CD14-positive monocyte (primary cell): ENCODE data around the gene OR8U1. TPM values are rescaled to one million over a fixed set of nuclear protein-coding genes. Genes with fewer than 3 reads are reported as not detected.

Source experiments
- DNase-seq, 3 donors: peaks; one replicate each; pipeline ENCODE4 v3.0.0-alpha.2; 2011 to 2022
- H2AFZ ChIP-seq: 2 replicates; pipeline ENCODE4 v1.6.0; 2012; ENCODE audit warnings: mild to moderate bottlenecking, low read depth, low read length, inconsistent platforms; ENCODE audit not compliant: insufficient read depth, poor library complexity, severe bottlenecking
- H3K27ac ChIP-seq, 2 donors: 1 replicate in 1 of 2; 2 replicates in 1 of 2; pipeline ENCODE4 v1.5.1; 2012 to 2013; ENCODE audit warnings: low read length in 2 of 2, control low read depth in 1 of 2, inconsistent platforms in 1 of 2, low read depth in 1 of 2, mild to moderate bottlenecking in 1 of 2
- H3K27me3 ChIP-seq, 2 donors: one replicate each; pipeline versions ENCODE4 v1.6.0 to v1.6.1; 2011 to 2013; ENCODE audit warnings: low read length in 2 of 2; ENCODE audit not compliant: control insufficient read depth in 2 of 2, insufficient read depth in 2 of 2
- H3K36me3 ChIP-seq, 2 donors: replicated peaks in 1 of 2; 1 replicate in 1 of 2; 2 replicates in 1 of 2; pipeline versions ENCODE4 v1.5.1 to v1.6.1; 2012 to 2013; ENCODE audit warnings: low read length in 2 of 2, control low read depth in 1 of 2, inconsistent platforms in 1 of 2, mild to moderate bottlenecking in 1 of 2; ENCODE audit not compliant: insufficient read depth in 2 of 2, control insufficient read depth in 1 of 2
- H3K4me1 ChIP-seq, 2 donors: 1 replicate in 1 of 2; 2 replicates in 1 of 2; pipeline versions ENCODE4 v1.5.1 to v1.6.1; 2012 to 2013; ENCODE audit warnings: low read length in 2 of 2, control low read depth in 1 of 2, inconsistent platforms in 1 of 2, mild to moderate bottlenecking in 1 of 2, moderate library complexity in 1 of 2; ENCODE audit not compliant: insufficient read depth in 2 of 2, control insufficient read depth in 1 of 2
- H3K4me2 ChIP-seq: replicated peaks from 2 replicates; pipeline ENCODE3; 2012; ENCODE audit warnings: low read length, moderate library complexity, mild to moderate bottlenecking; ENCODE audit not compliant: poor library complexity, severe bottlenecking; ENCODE audit errors: extremely low read depth
- H3K4me3 ChIP-seq, 3 experiments: fragments of 200-600 bp in 1 of 3; sonication (generic) in 1 of 3; replicated peaks in 1 of 3; 1 replicate in 2 of 3; 2 replicates in 1 of 3; pipeline ENCODE4 v1.5.1; 2011 to 2013; ENCODE audit warnings: low read length in 3 of 3, mild to moderate bottlenecking in 3 of 3, control low read depth in 2 of 3, low read depth in 2 of 3, inconsistent platforms in 1 of 3, moderate library complexity in 1 of 3
- H3K79me2 ChIP-seq: 2 replicates; pipeline ENCODE4 v1.6.0; 2012; ENCODE audit warnings: mild to moderate bottlenecking, control low read depth, inconsistent platforms, low read length, moderate library complexity; ENCODE audit not compliant: insufficient read depth
- H3K9ac ChIP-seq: 2 replicates; pipeline ENCODE4 v1.6.0; 2017; ENCODE audit warnings: low read length, mild to moderate bottlenecking; ENCODE audit not compliant: insufficient read depth, poor library complexity, severe bottlenecking
- H3K9me3 ChIP-seq, 2 donors: replicated peaks in 1 of 2; 1 replicate in 1 of 2; 2 replicates in 1 of 2; pipeline versions ENCODE4 v1.5.1 to v1.6.1; 2012 to 2013; ENCODE audit warnings: low read length in 2 of 2, control low read depth in 1 of 2; ENCODE audit not compliant: control insufficient read depth in 1 of 2, insufficient read depth in 1 of 2
- H4K20me1 ChIP-seq: 2 replicates; pipeline ENCODE4 v1.6.0; 2012; ENCODE audit warnings: mild to moderate bottlenecking, low read length, control low read depth, moderate library complexity; ENCODE audit not compliant: insufficient read depth
- H3K27ac Mint-ChIP-seq, 7 donors: one replicate each; pipeline ENCODE4 v1.8.0; 2020; ENCODE audit warnings: mild to moderate bottlenecking in 7 of 7, mixed read lengths in 7 of 7, moderate library complexity in 6 of 7, inconsistent platforms in 2 of 7
- H3K27me3 Mint-ChIP-seq, 3 donors: one replicate each; pipeline ENCODE4 v1.8.0; 2021 to 2022; ENCODE audit warnings: low read depth in 3 of 3, mild to moderate bottlenecking in 3 of 3, mixed read lengths in 3 of 3, moderate library complexity in 3 of 3, inconsistent platforms in 1 of 3
- H3K36me3 Mint-ChIP-seq, 2 donors: one replicate each; pipeline ENCODE4 v1.8.0; 2020; ENCODE audit warnings: mixed read lengths in 2 of 2, inconsistent platforms in 1 of 2, mild to moderate bottlenecking in 1 of 2
- H3K4me1 Mint-ChIP-seq: one replicate; pipeline ENCODE4 v1.8.0; 2020; ENCODE audit warnings: mild to moderate bottlenecking, mixed read lengths
- H3K4me3 Mint-ChIP-seq, 2 donors: one replicate each; pipeline ENCODE4 v1.8.0; 2020; ENCODE audit warnings: mild to moderate bottlenecking in 2 of 2, mixed read lengths in 2 of 2, moderate library complexity in 1 of 2
- H3K9me3 Mint-ChIP-seq, 7 donors: one replicate each; pipeline ENCODE4 v1.8.0; 2020 to 2022; ENCODE audit warnings: mixed read lengths in 7 of 7, mild to moderate bottlenecking in 6 of 7, moderate library complexity in 6 of 7, inconsistent platforms in 2 of 7
- CTCF ChIP-seq: fragments of 200-600 bp; IDR thresholded peaks from one replicate; pipeline ENCODE4 v1.8.0; 2022; ENCODE audit warnings: antibody characterized with exemption, mild to moderate bottlenecking
- WGBS: methylation state at CpG from one replicate; pipeline ENCODE4 v1.1.5; 2013; ENCODE audit warnings: missing lambda C conversion rate; ENCODE audit not compliant: insufficient coverage; 5-methylcytosine and 5-hydroxymethylcytosine counted together
- intact Hi-C, 2 donors: fragments of 100-400 bp; cut with micrococcal nuclease; formaldehyde crosslinking; loops; one replicate each; pipeline versions ENCODE4 v1.15.0 to v1.15.1; 2023
- polyA minus RNA-seq: library from RNA; depleted of rRNA, polyadenylated mRNA; stranded (reverse); fragments of >200 nt; gene quantifications from 2 replicates; pipeline ENCODE4 v1.2.3, GENCODE V29; 2012
- polyA plus RNA-seq, 3 donors: library from polyadenylated mRNA; depleted of rRNA in 1 of 3; unstranded in 2 of 3; stranded (reverse) in 1 of 3; fragments of 300-500 nt in 2 of 3; fragments of >200 nt in 1 of 3; fragmentation: Illumina TruSeq in 2 of 3; gene quantifications; 1 replicate in 2 of 3; 2 replicates in 1 of 3; pipeline ENCODE4 v1.2.3, GENCODE V29; 2012 to 2021
- total RNA-seq, 12 experiments: library from RNA in 1 of 12; stranded (reverse) in 1 of 12; fragments of 120-200 nt in 1 of 12; gene quantifications; one replicate each; pipeline ENCODE4 v1.2.4 and lab custom pipeline; 2013 to 2026; ENCODE audit warnings: mixed read lengths in 6 of 12, inconsistent platforms in 1 of 12

Gene OR8U1
- total RNA-seq (2013): not detected
- not detected for polyA plus RNA-seq
- polyA minus RNA-seq: not detected in 2 replicates
- total RNA-seq (lab: John Stamatoyannopoulos, UW): 0 to 0.15 (median 0) reads per million in 11 experiments

- Mint-ChIP-seq H3K4me3 (no peak within 1 kb of the TSS), H3K9me3 (peaks cover 0 to 6% (median 2%) of the 10 kb centered on the region in 7 donors), H3K4me1 (no peaks in the 10 kb centered on the region), H3K36me3 (no peaks in the 10 kb centered on the region), H3K27ac (no peak within 1 kb of the TSS), H3K27me3 (no peaks in the 10 kb centered on the region)
- Histone ChIP-seq H4K20me1 (no peaks in the 10 kb centered on the region), H3K4me3 (no peak within 1 kb of the TSS), H3K4me2 (no peak within 1 kb of the TSS), H3K27me3 (no peaks in the 10 kb centered on the region), H2AFZ (no peak within 1 kb of the TSS), H3K4me1 (no peaks in the 10 kb centered on the region), H3K36me3 (no peaks in the 10 kb centered on the region), H3K27ac (no peak within 1 kb of the TSS), H3K79me2 (no peaks in the 10 kb centered on the region), H3K9ac (no peak within 1 kb of the TSS), H3K9me3 (peaks cover 0 to 4% of the 10 kb centered on the region in 2 donors)
- DNase-seq: no peak
- TF ChIP-seq CTCF: no peak
- intact Hi-C loops: no loop called here
- 67% methylated on average over 1 of the region's 2 CpGs for WGBS
Observed at GRCh38 chr11:56375324-56375723, at the start of gene OR8U1. OR8U1 (plus strand) TSS chr11:56375624; CDS start chr11:56375624, 0 bp downstream.

DNA sequence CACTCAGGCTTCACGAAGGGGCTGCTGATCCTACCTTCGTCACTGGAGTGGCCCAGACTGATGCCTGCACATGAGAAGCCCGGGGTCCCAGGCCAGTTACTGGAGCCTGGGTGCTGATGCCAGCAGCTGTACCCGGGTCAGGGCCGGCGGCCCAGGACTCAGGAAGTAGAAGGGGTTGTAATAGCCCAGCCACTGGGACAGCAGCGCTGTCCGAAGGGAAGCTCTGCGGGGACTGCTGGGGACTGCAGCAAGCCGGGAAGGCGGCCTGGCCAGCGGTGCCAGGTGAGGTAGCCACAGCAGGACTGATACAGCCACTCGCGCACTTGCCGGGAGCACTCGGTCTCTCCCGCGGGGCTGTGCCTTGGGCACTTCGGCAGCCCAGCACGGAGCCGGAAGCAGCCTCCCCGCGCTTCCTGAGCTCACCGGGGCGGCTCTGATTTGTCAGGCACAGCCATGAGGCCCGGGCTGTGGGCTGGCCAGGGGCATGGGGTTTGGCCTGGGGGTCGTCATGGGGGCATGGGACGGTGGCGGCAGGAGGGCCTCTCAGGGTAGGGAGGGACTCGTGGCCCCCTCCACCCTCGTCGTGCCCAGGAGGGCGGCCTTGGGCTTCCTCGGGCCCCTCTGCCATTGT is 43.4 kb upstream of the OR8U1 start:
- no peak for DNase-seq
- no peak overlapping the region for H3K4me3 Mint-ChIP-seq
- no peak overlapping the region for H3K27ac ChIP-seq
- no peak overlapping the region for H3K9ac ChIP-seq
- H3K27me3 Mint-ChIP-seq: peaks cover 0 to 2% (median 0%) of the 10 kb centered on the region in 3 donors
- H3K27me3 ChIP-seq: no peaks in the 10 kb centered on the region
- 87% methylated on average over 33 of the region's 34 CpGs for WGBS
- intact Hi-C loops: no loop called here
- H3K36me3 ChIP-seq: no peaks in the 10 kb centered on the region
- no peak for TF ChIP-seq CTCF
- H3K36me3 Mint-ChIP-seq: no peaks in the 10 kb centered on the region
- no peaks in the 10 kb centered on the region for H3K4me1 ChIP-seq
- H3K4me1 Mint-ChIP-seq: no peaks in the 10 kb centered on the region
- H4K20me1 ChIP-seq: no peaks in the 10 kb centered on the region
- H3K9me3 Mint-ChIP-seq: peaks cover 3 to 15% (median 4%) of the 10 kb centered on the region in 7 donors
- H3K4me3 ChIP-seq: no peak overlapping the region
- peaks cover 35 to 36% of the 10 kb centered on the region in 2 donors for H3K9me3 ChIP-seq
- no peaks in the 10 kb centered on the region for H3K79me2 ChIP-seq
- H2AFZ ChIP-seq: no peak overlapping the region
- no peak overlapping the region for H3K4me2 ChIP-seq
- no peak overlapping the region for H3K27ac Mint-ChIP-seq
